GM21381 (cell line): Measurements from ENCODE around the gene SLCO1B1.

ENCODE experiments used
- ATAC-seq: cut with Tn5 transposase; IDR thresholded peaks from one replicate; pipeline ENCODE4 v1.9.1; 2021; ENCODE audit warnings: mild to moderate bottlenecking, moderate library complexity; ENCODE audit not compliant: unreplicated experiment

Gene SLCO1B1

DNA sequence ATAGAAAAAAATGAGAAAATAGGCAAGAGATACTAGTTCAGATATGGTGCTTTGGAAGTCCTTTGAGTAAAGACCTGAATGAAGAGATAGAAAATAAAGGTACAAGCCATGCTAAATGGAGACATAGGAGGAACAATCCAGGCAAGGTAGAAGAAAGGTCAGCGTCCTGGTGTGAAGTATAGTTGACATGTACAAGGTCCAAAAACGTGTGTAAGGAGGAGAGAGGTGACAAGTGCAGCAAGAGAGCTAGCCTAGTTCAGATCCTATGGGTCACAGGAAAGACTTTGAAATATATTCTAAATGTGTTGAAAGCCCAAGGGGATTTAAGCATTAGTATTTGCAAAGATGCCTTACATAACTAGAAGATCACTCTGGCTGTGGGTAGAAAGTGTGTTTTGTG lies 88.2 kb downstream of the SLCO1B1 start:
- no peak for ATAC-seq

DNA sequence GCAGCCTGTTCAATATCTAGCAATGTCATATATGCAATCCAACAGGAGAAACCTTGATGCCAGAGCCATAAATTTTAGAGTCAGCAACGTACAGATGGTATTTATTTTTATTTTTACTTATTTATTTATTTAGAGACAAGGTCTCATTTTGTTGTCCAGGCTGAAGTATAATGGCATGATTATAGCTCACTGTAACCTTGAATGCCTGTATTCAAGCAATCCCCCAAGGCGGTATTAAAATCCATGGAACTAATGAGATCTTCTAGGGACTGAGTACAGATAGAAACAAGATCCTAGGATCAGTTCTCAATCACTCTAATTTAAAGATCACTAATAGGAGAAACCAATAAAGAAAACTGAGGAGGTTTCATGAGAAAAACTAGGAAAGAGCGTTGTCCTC lies 89.3 kb downstream of the SLCO1B1 start:
- ATAC-seq = no peak

- ATAC-seq = no peak
Measured at GRCh38 chr12:21221072-21221471, 90.1 kb downstream of the SLCO1B1 start.

DNA sequence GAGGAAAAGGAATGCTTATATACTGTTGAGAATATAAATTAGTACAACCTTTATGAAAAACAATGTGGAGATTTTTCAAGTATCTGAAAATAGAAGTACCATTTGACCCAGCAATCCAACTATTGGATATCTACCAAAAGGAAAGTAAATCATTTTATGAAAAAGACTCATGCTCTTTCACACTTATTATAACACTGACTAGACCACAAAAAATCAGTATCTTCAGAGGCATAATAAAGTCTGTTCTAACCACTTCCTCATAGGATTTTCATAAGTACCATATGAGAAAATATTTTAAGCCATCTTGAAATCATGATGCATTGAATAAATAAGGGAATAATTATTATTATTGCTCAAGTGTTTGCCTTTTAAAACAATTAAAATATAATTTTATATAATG lies 90.8 kb downstream of the SLCO1B1 start:
- no peak for ATAC-seq

GRCh38 chr12:21223930-21224329 lies 92.9 kb downstream of the SLCO1B1 start:
- ATAC-seq = no peak

GRCh38 chr12:21234395-21234794 lies 103.4 kb downstream of the SLCO1B1 start:
- no peak for ATAC-seq

GRCh38 chr12:21239866-21240265 lies 108.9 kb downstream of the SLCO1B1 start:
- ATAC-seq = no peak

GRCh38 chr12:21248679-21249078 lies 117.7 kb downstream of the SLCO1B1 start:
- ATAC-seq = no peak

- ATAC-seq = no peak
Measured at GRCh38 chr12:21252070-21252469, 121.1 kb downstream of the SLCO1B1 start.

GRCh38 chr12:21257172-21257571 lies 126.2 kb downstream of the SLCO1B1 start:
- no peak for ATAC-seq

GRCh38 chr12:21264232-21264631 lies 133.2 kb downstream of the SLCO1B1 start:
- ATAC-seq = no peak

DNA sequence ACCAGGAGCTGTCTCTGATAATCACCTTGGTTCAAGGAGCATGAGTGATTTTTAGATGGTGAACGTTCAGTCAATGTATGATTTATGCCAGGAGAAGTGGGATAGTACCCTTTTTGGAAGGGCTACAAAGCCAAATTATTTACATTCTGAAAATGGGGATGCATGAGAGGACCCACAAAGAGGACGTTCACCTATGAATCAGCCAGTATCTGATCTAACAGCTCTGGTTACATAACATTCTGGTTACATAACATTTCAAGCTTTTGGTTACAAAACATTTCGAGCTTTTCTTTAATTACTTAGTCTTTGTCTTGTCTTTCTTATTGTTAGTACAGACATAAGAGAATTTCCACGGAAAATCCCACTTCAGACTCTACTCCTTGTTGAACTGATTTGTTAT lies 134.9 kb downstream of the SLCO1B1 start:
- ATAC-seq = no peak

GRCh38 chr12:21276826-21277225 lies 145.8 kb downstream of the SLCO1B1 start:
- ATAC-seq = no peak
